WTC11 (cell line): ENCODE results near the gene CTIF. TPM values are rescaled to one million over a fixed set of nuclear protein-coding genes. Genes with fewer than 3 reads are reported as not detected.

Source experiments
- ATAC-seq: fragments of 200-7000 bp; cut with Tn5 transposase; 2 replicates; pipeline ENCODE4 v1.10.0; 2021; ENCODE audit warnings: mild to moderate bottlenecking, moderate library complexity
- CTCF ChIA-PET: fragments of 300-600 bp; sonication (Branson Sonifier 250); formaldehyde crosslinking; loops from one replicate; lab custom pipeline; 2021; ENCODE audit warnings: antibody characterized with exemption; lab: Charles Lee
- POLR2A ChIA-PET: fragments of 350-600 bp; sonication (Branson Sonifier 250); formaldehyde crosslinking; loops from one replicate; lab custom pipeline; 2021; ENCODE audit warnings: antibody characterized with exemption; lab: Charles Lee
- DNase-seq: peaks from one replicate; pipeline ENCODE4 v3.0.0; 2021; ENCODE audit warnings: low spot score
- H3K27ac Mint-ChIP-seq: 2 replicates; pipeline ENCODE4 v1.8.0; 2021; ENCODE audit warnings: mixed read lengths
- H3K27me3 Mint-ChIP-seq: 2 replicates; pipeline ENCODE4 v1.8.0; 2021; ENCODE audit warnings: low read depth, mild to moderate bottlenecking, moderate library complexity, mixed read lengths
- H3K36me3 Mint-ChIP-seq: 2 replicates; pipeline ENCODE4 v1.8.0; 2021; ENCODE audit warnings: mixed read lengths
- H3K4me1 Mint-ChIP-seq: 2 replicates; pipeline ENCODE4 v1.8.0; 2022; ENCODE audit warnings: mixed read lengths
- H3K4me3 Mint-ChIP-seq: 2 replicates; pipeline ENCODE4 v1.8.0; 2021; ENCODE audit warnings: mild to moderate bottlenecking, moderate library complexity, mixed read lengths
- H3K9me3 Mint-ChIP-seq: 2 replicates; pipeline ENCODE4 v1.8.0; 2021; ENCODE audit warnings: mixed read lengths
- AR ChIP-seq: fragments of 250-450 bp; sonication (Bioruptor Pico); IDR thresholded peaks from 2 replicates; pipeline ENCODE4 v1.9.0; 2021; ENCODE audit warnings: mild to moderate bottlenecking
- ATF2 ChIP-seq: sonication (generic); formaldehyde crosslinking; IDR thresholded peaks from 2 replicates; pipeline ENCODE4 v1.8.1; 2022; ENCODE audit warnings: low read depth, missing genetic modification reagents, borderline replicate concordance
- CBFB ChIP-seq: sonication (generic); formaldehyde crosslinking; IDR thresholded peaks from 2 replicates; pipeline ENCODE4 v1.8.1; 2022; ENCODE audit warnings: mild to moderate bottlenecking, low read depth, missing genetic modification reagents
- CREM ChIP-seq: sonication (generic); formaldehyde crosslinking; IDR thresholded peaks from 2 replicates; pipeline ENCODE4 v1.8.1; 2022; ENCODE audit warnings: mild to moderate bottlenecking, missing genetic modification reagents, moderate library complexity
- ELF4 ChIP-seq: sonication (generic); formaldehyde crosslinking; IDR thresholded peaks from 2 replicates; pipeline ENCODE4 v1.8.1; 2022; ENCODE audit warnings: low read depth, mild to moderate bottlenecking, moderate library complexity, missing genetic modification reagents
- MXD4 ChIP-seq: fragments of 250-450 bp; sonication (Bioruptor Pico); IDR thresholded peaks from 2 replicates; pipeline ENCODE4 v1.8.0; 2021; ENCODE audit warnings: mild to moderate bottlenecking, moderate library complexity, borderline replicate concordance
- NFE2L1 ChIP-seq: sonication (generic); formaldehyde crosslinking; IDR thresholded peaks from 2 replicates; pipeline ENCODE4 v1.8.1; 2023; ENCODE audit warnings: missing genetic modification reagents
- NR3C1 ChIP-seq: sonication (generic); formaldehyde crosslinking; conservative IDR thresholded peaks from 2 replicates; pipeline ENCODE4 v1.8.1; 2023; ENCODE audit warnings: low read depth, mild to moderate bottlenecking, missing genetic modification reagents
- OVOL2 ChIP-seq: fragments of 250-450 bp; sonication (Bioruptor Pico); IDR thresholded peaks from 2 replicates; pipeline ENCODE4 v1.9.0; 2021; ENCODE audit warnings: mild to moderate bottlenecking, borderline replicate concordance
- PRRX2 ChIP-seq: fragments of 250-450 bp; sonication (Bioruptor Pico); IDR thresholded peaks from 2 replicates; pipeline ENCODE4 v1.8.0; 2021; ENCODE audit warnings: mild to moderate bottlenecking
- SMAD4 ChIP-seq: sonication (generic); formaldehyde crosslinking; IDR thresholded peaks from 2 replicates; pipeline ENCODE4 v1.8.0; 2022; ENCODE audit warnings: mild to moderate bottlenecking, missing genetic modification reagents
- USF1 ChIP-seq: sonication (generic); formaldehyde crosslinking; IDR thresholded peaks from 2 replicates; pipeline ENCODE4 v1.8.0; 2022; ENCODE audit warnings: mild to moderate bottlenecking, missing genetic modification reagents
- ZNF121 ChIP-seq: sonication (generic); formaldehyde crosslinking; IDR thresholded peaks from 2 replicates; pipeline ENCODE4 v1.8.0; 2023; ENCODE audit warnings: missing genetic modification reagents
- ZNF281 ChIP-seq: sonication (generic); formaldehyde crosslinking; IDR thresholded peaks from 2 replicates; pipeline ENCODE4 v1.8.0; 2023; ENCODE audit warnings: mild to moderate bottlenecking, missing genetic modification reagents
- ZNF396 ChIP-seq: fragments of 250-450 bp; sonication (Bioruptor Pico); IDR thresholded peaks from 2 replicates; pipeline ENCODE4 v1.8.0; 2021; ENCODE audit warnings: mild to moderate bottlenecking, moderate library complexity, borderline replicate concordance
- ZNF425 ChIP-seq: fragments of 250-450 bp; sonication (Bioruptor Pico); conservative IDR thresholded peaks from 2 replicates; pipeline ENCODE4 v1.9.0; 2021; ENCODE audit warnings: mild to moderate bottlenecking
- total RNA-seq: library from RNA; stranded (reverse); gene quantifications from 3 replicates; pipeline ENCODE4 v1.2.3, GENCODE V29; 2021
- TF ChIP-seq, protein P1 (sequence below): sonication (generic); formaldehyde crosslinking; IDR thresholded peaks from 2 replicates; pipeline ENCODE4 v1.8.1; 2023; ENCODE audit warnings: mild to moderate bottlenecking, missing genetic modification reagents
- TF ChIP-seq, protein P2 (sequence below): fragments of 250-450 bp; sonication (Bioruptor Pico); IDR thresholded peaks from 2 replicates; pipeline ENCODE4 v1.9.0; 2021; ENCODE audit warnings: mild to moderate bottlenecking
- TF ChIP-seq, protein P3 (sequence below): sonication (generic); formaldehyde crosslinking; IDR thresholded peaks from 2 replicates; pipeline ENCODE4 v1.8.1; 2023; ENCODE audit warnings: mild to moderate bottlenecking, missing genetic modification reagents, moderate library complexity

Gene CTIF
- total RNA-seq, 1 experiment from 2014 or later: 28.5 TPM

DNA sequence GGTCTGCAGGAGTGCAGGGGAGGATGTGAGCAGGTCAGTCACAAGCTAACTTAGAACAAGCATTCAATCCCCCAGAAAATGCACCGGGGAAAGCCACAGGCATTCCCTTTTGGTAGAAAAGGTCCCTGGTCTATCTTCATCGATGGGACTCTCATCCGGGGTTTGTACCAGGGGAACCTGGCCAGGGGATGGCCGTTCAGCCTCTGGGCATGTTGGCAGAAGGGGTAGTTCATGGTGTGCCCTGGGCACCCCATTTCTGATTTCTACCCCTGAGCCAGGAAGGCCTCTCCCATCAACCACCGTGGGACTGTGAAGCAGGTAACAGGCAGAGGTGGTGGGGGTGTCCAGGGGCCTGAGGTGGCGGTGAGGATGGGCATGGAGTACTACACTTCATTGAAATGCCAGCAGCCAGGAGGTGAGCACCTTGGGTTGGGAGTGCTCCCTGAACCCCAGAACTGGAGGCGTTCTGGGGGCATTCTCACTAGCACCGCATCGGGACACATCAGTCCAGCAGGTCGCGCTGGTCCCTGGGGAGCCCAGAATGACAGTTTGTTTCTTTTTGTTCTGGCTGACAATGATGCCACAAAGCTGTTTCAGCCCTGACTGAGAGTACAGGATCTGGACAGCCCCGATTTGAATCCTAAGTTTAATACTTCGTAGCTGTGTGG lies 239.6 kb downstream of the CTIF start (continued):
- TF ChIP-seq ZNF281 (CRISPR knock-in tag): no peak
- TF ChIP-seq ELF4 (CRISPR knock-in tag): no peak
- TF ChIP-seq, protein P1, sequence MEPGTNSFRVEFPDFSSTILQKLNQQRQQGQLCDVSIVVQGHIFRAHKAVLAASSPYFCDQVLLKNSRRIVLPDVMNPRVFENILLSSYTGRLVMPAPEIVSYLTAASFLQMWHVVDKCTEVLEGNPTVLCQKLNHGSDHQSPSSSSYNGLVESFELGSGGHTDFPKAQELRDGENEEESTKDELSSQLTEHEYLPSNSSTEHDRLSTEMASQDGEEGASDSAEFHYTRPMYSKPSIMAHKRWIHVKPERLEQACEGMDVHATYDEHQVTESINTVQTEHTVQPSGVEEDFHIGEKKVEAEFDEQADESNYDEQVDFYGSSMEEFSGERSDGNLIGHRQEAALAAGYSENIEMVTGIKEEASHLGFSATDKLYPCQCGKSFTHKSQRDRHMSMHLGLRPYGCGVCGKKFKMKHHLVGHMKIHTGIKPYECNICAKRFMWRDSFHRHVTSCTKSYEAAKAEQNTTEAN (CRISPR knock-in tag): no peak
- no peak for TF ChIP-seq NR3C1 (CRISPR knock-in tag)
- TF ChIP-seq SMAD4 (CRISPR knock-in tag): no peak
- no peak for TF ChIP-seq ATF2 (CRISPR knock-in tag)
- TF ChIP-seq PRRX2: no peak
- TF ChIP-seq ZNF425: no peak
- no peak for TF ChIP-seq ZNF396
- TF ChIP-seq CBFB (CRISPR knock-in tag): no peak
- TF ChIP-seq ZNF121 (CRISPR knock-in tag): no peak
- TF ChIP-seq CREM (CRISPR knock-in tag): no peak
- no peak for TF ChIP-seq NFE2L1 (CRISPR knock-in tag)
- no peak for TF ChIP-seq OVOL2
- TF ChIP-seq, protein P2, sequence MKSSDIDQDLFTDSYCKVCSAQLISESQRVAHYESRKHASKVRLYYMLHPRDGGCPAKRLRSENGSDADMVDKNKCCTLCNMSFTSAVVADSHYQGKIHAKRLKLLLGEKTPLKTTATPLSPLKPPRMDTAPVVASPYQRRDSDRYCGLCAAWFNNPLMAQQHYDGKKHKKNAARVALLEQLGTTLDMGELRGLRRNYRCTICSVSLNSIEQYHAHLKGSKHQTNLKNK (CRISPR knock-in tag): no peak
- TF ChIP-seq, all 79 proteins: peak for 0

DNA sequence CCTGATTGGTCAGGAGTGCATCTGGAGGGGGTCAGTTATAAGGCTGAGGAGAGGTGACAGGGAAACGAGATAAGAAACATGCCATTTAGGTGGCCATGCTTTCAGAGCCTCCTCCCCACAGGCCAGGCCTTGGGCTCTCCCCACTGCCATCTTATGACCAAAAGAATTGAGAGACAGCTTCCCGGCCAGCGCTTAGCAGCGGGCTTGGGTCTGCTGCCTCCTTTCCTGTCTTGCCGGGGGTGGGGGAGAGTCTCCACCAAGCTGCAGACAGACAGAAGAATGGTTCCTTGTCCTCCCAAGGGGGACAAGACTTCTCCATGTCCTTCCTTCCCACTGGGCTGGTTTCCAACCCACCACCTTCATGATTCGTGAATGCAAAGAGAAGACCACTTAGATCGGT lies 240.6 kb downstream of the CTIF start:
- Mint-ChIP-seq H3K4me1 (peaks cover 13% of the 10 kb centered on the region), H3K9me3 (no peaks in the 10 kb centered on the region), H3K27me3 (no peaks in the 10 kb centered on the region), H3K36me3 (no peaks in the 10 kb centered on the region), H3K27ac (no peak overlapping the region)
- no peak for ATAC-seq
- CTCF ChIA-PET: interaction anchor here (1.2 to 1.6 kb wide), 2 partner anchors 118 to 459 kb away, joined by 3 to 7 read pairs; no protein-coding TSS in a partner anchor
- TF ChIP-seq AR (no peak), USF1 (CRISPR knock-in tag) (no peak), MXD4 (CRISPR knock-in tag) (no peak)
- TF ChIP-seq, protein P3, sequence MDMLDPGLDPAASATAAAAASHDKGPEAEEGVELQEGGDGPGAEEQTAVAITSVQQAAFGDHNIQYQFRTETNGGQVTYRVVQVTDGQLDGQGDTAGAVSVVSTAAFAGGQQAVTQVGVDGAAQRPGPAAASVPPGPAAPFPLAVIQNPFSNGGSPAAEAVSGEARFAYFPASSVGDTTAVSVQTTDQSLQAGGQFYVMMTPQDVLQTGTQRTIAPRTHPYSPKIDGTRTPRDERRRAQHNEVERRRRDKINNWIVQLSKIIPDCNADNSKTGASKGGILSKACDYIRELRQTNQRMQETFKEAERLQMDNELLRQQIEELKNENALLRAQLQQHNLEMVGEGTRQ (CRISPR knock-in tag): no peak
- TF ChIP-seq, all 79 proteins: peak for 0
- POLR2A ChIA-PET: no interaction called here
- H3K4me3 Mint-ChIP-seq: no peak overlapping the region
- no peak for DNase-seq
